HepG2 (cell line): ENCODE data around the gene PTPN3. TPM values are rescaled to one million over a fixed set of nuclear protein-coding genes. Genes with fewer than 3 reads are reported as not detected.

Experiments used
- ADNP ChIP-seq: sonication (generic); formaldehyde crosslinking; IDR thresholded peaks from 2 replicates; pipeline ENCODE4 v1.4.0; 2020; ENCODE audit warnings: missing genetic modification reagents
- BATF2 ChIP-seq: sonication (generic); formaldehyde crosslinking; IDR thresholded peaks from 2 replicates; pipeline ENCODE4 v1.8.0; 2022; ENCODE audit warnings: mild to moderate bottlenecking, missing genetic modification reagents, moderate library complexity
- CCDC6 ChIP-seq: sonication (generic); formaldehyde crosslinking; IDR thresholded peaks from 2 replicates; pipeline ENCODE4 v1.8.1; 2022; ENCODE audit warnings: mild to moderate bottlenecking, missing genetic modification reagents, moderate library complexity
- JDP2 ChIP-seq: sonication (generic); formaldehyde crosslinking; IDR thresholded peaks from 2 replicates; pipeline ENCODE4 v1.8.1; 2022; ENCODE audit warnings: missing genetic modification reagents, borderline replicate concordance
- KLF6 ChIP-seq: IDR thresholded peaks from 2 replicates; pipeline ENCODE4 v1.8.0; 2016; ENCODE audit warnings: missing biosample characterization, missing genetic modification reagents
- PRMT3 ChIP-seq: sonication (generic); formaldehyde crosslinking; IDR thresholded peaks from 2 replicates; pipeline ENCODE4 v1.8.1; 2022; ENCODE audit warnings: low read depth, mild to moderate bottlenecking, moderate library complexity, missing genetic modification reagents, borderline replicate concordance
- RFX3 ChIP-seq: IDR thresholded peaks from 2 replicates; pipeline ENCODE4 v1.6.1; 2016; ENCODE audit warnings: missing biosample characterization, missing genetic modification reagents
- STAT5B ChIP-seq: sonication (generic); formaldehyde crosslinking; IDR thresholded peaks from 2 replicates; pipeline ENCODE4 v1.4.0; 2020; ENCODE audit warnings: missing genetic modification reagents
- TBP ChIP-seq: sonication (generic); formaldehyde crosslinking; IDR thresholded peaks from 2 replicates; pipeline ENCODE4 v1.5.0; 2020; ENCODE audit warnings: missing genetic modification reagents
- TCF7L2 ChIP-seq: IDR thresholded peaks from 2 replicates; pipeline ENCODE4 v1.6.1; 2011; ENCODE audit warnings: mild to moderate bottlenecking, low read depth, low read length, moderate library complexity
- TFDP1 ChIP-seq: IDR thresholded peaks from 2 replicates; pipeline ENCODE4 v1.6.1; 2016; ENCODE audit warnings: missing compliant biosample characterization, missing genetic modification reagents, borderline replicate concordance
- YEATS2 ChIP-seq: sonication (generic); formaldehyde crosslinking; IDR thresholded peaks from 2 replicates; pipeline ENCODE4 v1.4.0; 2020; ENCODE audit warnings: missing genetic modification reagents, borderline replicate concordance
- ZNF18 ChIP-seq: sonication (generic); formaldehyde crosslinking; IDR thresholded peaks from 2 replicates; pipeline ENCODE4 v1.8.0; 2022; ENCODE audit warnings: mild to moderate bottlenecking, missing genetic modification reagents; ENCODE audit not compliant: insufficient replicate concordance
- ZNF354B ChIP-seq: sonication (generic); formaldehyde crosslinking; IDR thresholded peaks from 2 replicates; pipeline ENCODE4 v1.8.0; 2022; ENCODE audit warnings: mild to moderate bottlenecking, missing genetic modification reagents
- ZNF503 ChIP-seq: sonication (generic); formaldehyde crosslinking; IDR thresholded peaks from 2 replicates; pipeline ENCODE4 v1.4.0; 2020; ENCODE audit warnings: missing genetic modification reagents
- ZNF547 ChIP-seq: sonication (generic); formaldehyde crosslinking; IDR thresholded peaks from 2 replicates; pipeline ENCODE4 v1.5.1; 2020; ENCODE audit warnings: mild to moderate bottlenecking, missing genetic modification reagents
- ZNF674 ChIP-seq: sonication (generic); formaldehyde crosslinking; IDR thresholded peaks from 2 replicates; pipeline ENCODE4 v1.5.0; 2020; ENCODE audit warnings: low read depth, mild to moderate bottlenecking, missing genetic modification reagents
- ZSCAN5A ChIP-seq: sonication (generic); formaldehyde crosslinking; IDR thresholded peaks from 2 replicates; pipeline ENCODE4 v1.8.0; 2022; ENCODE audit warnings: mild to moderate bottlenecking, missing genetic modification reagents, borderline replicate concordance
- polyA plus RNA-seq, 8 experiments: library from polyadenylated mRNA; depleted of rRNA in 3 of 8; stranded (reverse) in 7 of 8; unstranded in 1 of 8; fragments of >200 nt; fragmentation: Illumina TruSeq in 4 of 8; extraction: Trizol in 4 of 8; gene quantifications; 2 replicates each; pipeline versions ENCODE4 v1.2.1 to v1.2.3, GENCODE V29; 2011 to 2016; ENCODE audit warnings: low read depth in 4 of 8, missing spikeins in 1 of 8, mixed read lengths in 1 of 8; ENCODE audit not compliant: insufficient read depth in 1 of 8
- total RNA-seq, 5 experiments: library from RNA; depleted of rRNA; stranded (reverse); fragments of >200 nt; fragmentation: Illumina TruSeq; extraction: Trizol; gene quantifications; 2 replicates each; pipeline ENCODE4 v1.2.3, GENCODE V29; 2016; ENCODE audit warnings: low read depth in 1 of 5
- TF ChIP-seq, protein P1 (sequence below): sonication (generic); formaldehyde crosslinking; IDR thresholded peaks from 2 replicates; pipeline ENCODE4 v1.9.0; 2021; ENCODE audit warnings: missing genetic modification reagents, mild to moderate bottlenecking, borderline replicate concordance
- TF ChIP-seq, protein P2 (sequence below): sonication (generic); formaldehyde crosslinking; IDR thresholded peaks from 2 replicates; pipeline ENCODE4 v1.4.0; 2020; ENCODE audit warnings: missing genetic modification reagents

PTPN3 gene
- total and polyA plus RNA-seq, 2 of the 13 experiments (the other 11 are each of a cell fraction or from before 2014, with no cell fraction given), result 5.6 to 20.5 TPM

- TF ChIP-seq ZSCAN5A, result no peak
- no peak for TF ChIP-seq RFX3
- TF ChIP-seq TBP (CRISPR knock-in tag), result no peak
- TF ChIP-seq ADNP (CRISPR knock-in tag), result no peak
- TF ChIP-seq TFDP1 (CRISPR knock-in tag), result peak; percentile 55
- TF ChIP-seq BATF2, result no peak
- 0 out of 2 replicates have a peak, but pooled peaks have one; percentile 37 for TF ChIP-seq PRMT3 (CRISPR knock-in tag)
- TF ChIP-seq ZNF547 (CRISPR knock-in tag), result 0 out of 2 replicates have a peak, but pooled peaks have one; percentile 51
- no peak for TF ChIP-seq KLF6
- no peak for TF ChIP-seq ZNF18 (CRISPR knock-in tag)
- peak; percentile 52; the same call in 1 of the 2 replicates for TF ChIP-seq ZNF503
- TF ChIP-seq YEATS2, result no peak
- TF ChIP-seq, protein P1, sequence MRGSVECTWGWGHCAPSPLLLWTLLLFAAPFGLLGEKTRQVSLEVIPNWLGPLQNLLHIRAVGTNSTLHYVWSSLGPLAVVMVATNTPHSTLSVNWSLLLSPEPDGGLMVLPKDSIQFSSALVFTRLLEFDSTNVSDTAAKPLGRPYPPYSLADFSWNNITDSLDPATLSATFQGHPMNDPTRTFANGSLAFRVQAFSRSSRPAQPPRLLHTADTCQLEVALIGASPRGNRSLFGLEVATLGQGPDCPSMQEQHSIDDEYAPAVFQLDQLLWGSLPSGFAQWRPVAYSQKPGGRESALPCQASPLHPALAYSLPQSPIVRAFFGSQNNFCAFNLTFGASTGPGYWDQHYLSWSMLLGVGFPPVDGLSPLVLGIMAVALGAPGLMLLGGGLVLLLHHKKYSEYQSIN (CRISPR knock-in tag), result no peak
- no peak for TF ChIP-seq TCF7L2
- TF ChIP-seq ZNF674 (CRISPR knock-in tag), result no peak
- no peak for TF ChIP-seq JDP2 (CRISPR knock-in tag)
- no peak for TF ChIP-seq ZNF354B
- TF ChIP-seq, protein P2, sequence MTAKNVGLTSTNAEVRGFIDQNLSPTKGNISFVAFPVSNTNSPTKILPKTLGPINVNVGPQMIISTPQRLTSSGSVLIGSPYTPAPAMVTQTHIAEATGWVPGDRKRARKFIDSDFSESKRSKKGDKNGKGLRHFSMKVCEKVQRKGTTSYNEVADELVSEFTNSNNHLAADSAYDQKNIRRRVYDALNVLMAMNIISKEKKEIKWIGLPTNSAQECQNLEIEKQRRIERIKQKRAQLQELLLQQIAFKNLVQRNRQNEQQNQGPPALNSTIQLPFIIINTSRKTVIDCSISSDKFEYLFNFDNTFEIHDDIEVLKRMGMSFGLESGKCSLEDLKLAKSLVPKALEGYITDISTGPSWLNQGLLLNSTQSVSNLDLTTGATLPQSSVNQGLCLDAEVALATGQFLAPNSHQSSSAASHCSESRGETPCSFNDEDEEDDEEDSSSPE (CRISPR knock-in tag), result peak; percentile 65
- no peak for TF ChIP-seq STAT5B (CRISPR knock-in tag)
- peak; percentile 50; the same call in 1 of the 2 replicates for TF ChIP-seq CCDC6
Measured at GRCh38 chr9:109499631-109500410, 1.7 kb upstream of the PTPN3 start (continued).
